AG04449 (cell line): ENCODE data around the gene NCF4.

Experiments used
- CTCF ChIA-PET: fragments of 350-600 bp; formaldehyde crosslinking; extraction: SDS; loops from one replicate; lab custom pipeline; 2021; ENCODE audit warnings: antibody characterized with exemption; lab: Yijun Ruan, JAX
- POLR2A ChIA-PET: fragments of 400-600, 350-600 bp; formaldehyde crosslinking; extraction: SDS; loops from one replicate; lab custom pipeline; 2020; ENCODE audit warnings: antibody characterized with exemption, inconsistent platforms; lab: Yijun Ruan, JAX
- DNase-seq: peaks from one replicate; pipeline ENCODE4 v3.0.0-alpha.2; 2010; ENCODE audit warnings: low read depth, low spot score
- H3K4me3 ChIP-seq: 2 replicates; pipeline ENCODE4 v1.5.1; 2011; ENCODE audit warnings: low read depth, mild to moderate bottlenecking, control low read depth, low read length
- TF ChIP-seq, protein P1 (sequence below): IDR thresholded peaks from one replicate; pipeline ENCODE4 v1.5.1; 2011; ENCODE audit warnings: mild to moderate bottlenecking, moderate library complexity, low read length, control low read depth, inconsistent platforms; ENCODE audit not compliant: insufficient read depth; ENCODE audit errors: missing control alignments

Gene NCF4

DNA sequence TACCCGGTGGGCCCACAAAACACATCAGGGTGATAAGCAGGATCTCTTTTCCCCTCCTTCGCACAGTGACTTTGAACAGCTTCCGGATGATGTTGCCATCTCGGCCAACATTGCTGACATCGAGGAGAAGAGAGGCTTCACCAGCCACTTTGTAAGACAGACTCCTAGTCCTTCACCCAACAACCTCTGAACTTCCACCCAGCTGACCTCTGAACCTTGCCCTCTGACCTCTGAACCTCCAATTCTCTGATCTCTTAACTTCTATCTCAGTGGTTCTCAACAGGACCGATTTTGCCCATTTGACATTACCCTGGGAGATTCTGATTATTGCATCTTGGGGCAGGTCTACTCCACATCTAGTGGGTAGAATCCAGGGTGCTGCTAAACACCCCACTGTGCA is 3.2 kb downstream of the NCF4 start:
- no peak for DNase-seq
- ChIA-PET POLR2A (no interaction called here), CTCF (interaction anchor here (0.7 to 3.5 kb wide), 4 partner anchors 7 to 404 kb away, joined by 3 to 48 read pairs (median 3); no protein-coding TSS in a partner anchor)
- no peak overlapping the region for H3K4me3 ChIP-seq
- TF ChIP-seq, protein P1, sequence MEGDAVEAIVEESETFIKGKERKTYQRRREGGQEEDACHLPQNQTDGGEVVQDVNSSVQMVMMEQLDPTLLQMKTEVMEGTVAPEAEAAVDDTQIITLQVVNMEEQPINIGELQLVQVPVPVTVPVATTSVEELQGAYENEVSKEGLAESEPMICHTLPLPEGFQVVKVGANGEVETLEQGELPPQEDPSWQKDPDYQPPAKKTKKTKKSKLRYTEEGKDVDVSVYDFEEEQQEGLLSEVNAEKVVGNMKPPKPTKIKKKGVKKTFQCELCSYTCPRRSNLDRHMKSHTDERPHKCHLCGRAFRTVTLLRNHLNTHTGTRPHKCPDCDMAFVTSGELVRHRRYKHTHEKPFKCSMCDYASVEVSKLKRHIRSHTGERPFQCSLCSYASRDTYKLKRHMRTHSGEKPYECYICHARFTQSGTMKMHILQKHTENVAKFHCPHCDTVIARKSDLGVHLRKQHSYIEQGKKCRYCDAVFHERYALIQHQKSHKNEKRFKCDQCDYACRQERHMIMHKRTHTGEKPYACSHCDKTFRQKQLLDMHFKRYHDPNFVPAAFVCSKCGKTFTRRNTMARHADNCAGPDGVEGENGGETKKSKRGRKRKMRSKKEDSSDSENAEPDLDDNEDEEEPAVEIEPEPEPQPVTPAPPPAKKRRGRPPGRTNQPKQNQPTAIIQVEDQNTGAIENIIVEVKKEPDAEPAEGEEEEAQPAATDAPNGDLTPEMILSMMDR: no peak

- DNase-seq: no peak
- ChIA-PET POLR2A (no interaction called here), CTCF (interaction anchor here (1.1 to 3.5 kb wide), 5 partner anchors 7 to 403 kb away, joined by 3 to 48 read pairs (median 4); no protein-coding TSS in a partner anchor)
- no peak overlapping the region for H3K4me3 ChIP-seq
- TF ChIP-seq, protein P1: no peak
These were observed 3.8 kb downstream of the NCF4 start for GRCh38 chr22:36864454-36865215.

GRCh38 chr22:36865346-36865745 is 4.5 kb downstream of the NCF4 start:
- no peak for DNase-seq
- TF ChIP-seq, protein P1: no peak
- ChIA-PET CTCF (interaction anchor here (1.5 to 3.5 kb wide), 3 partner anchors 8 to 13 kb away, joined by 4 to 48 read pairs (median 6); no protein-coding TSS in a partner anchor), POLR2A (no interaction called here)
- no peak overlapping the region for H3K4me3 ChIP-seq

GRCh38 chr22:36867695-36868094 is 6.9 kb downstream of the NCF4 start:
- no peak overlapping the region for H3K4me3 ChIP-seq
- POLR2A ChIA-PET: no interaction called here
- DNase-seq: no peak
- TF ChIP-seq, protein P1: no peak
- CTCF ChIA-PET: interaction anchor here (1.4 to 4.8 kb wide), 2 partner anchors 10 to 15 kb away, joined by 3 to 65 read pairs; no protein-coding TSS in a partner anchor

DNA sequence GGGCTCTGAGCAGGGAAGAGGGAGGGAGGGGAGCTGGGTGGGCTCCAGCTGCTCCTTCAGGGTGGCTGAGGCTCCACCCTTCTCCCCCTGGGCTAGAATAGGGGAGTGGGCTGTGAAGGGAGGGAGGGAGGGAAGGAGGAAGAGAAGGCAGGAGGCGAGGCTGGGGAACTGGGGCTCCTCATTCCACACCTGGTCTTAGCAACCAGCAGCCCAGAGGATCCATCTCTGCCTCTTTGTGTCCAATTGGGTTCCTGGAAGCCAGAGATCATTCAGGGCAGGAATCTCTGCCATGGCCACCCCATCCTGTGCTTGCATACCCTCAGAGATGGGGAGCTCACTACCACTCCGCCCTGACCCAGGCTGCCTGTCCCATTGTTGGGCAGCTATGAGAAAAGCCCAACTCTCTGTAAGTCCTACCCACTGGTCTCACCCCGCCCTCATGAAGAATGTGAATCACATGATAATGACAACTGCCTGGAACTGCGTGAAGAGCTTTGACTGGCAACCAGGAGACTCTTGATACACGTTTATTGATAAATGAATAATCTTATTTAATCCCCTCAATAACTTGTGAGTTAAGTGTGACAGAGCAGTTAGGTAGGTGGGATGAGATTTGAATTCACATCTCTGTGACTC is 7.9 kb downstream of the NCF4 start:
- TF ChIP-seq, protein P1: no peak
- CTCF ChIA-PET: interaction anchor here (1.1 to 4.8 kb wide), 4 partner anchors 11 to 109 kb away, joined by 3 to 65 read pairs (median 3); no protein-coding TSS in a partner anchor

DNA sequence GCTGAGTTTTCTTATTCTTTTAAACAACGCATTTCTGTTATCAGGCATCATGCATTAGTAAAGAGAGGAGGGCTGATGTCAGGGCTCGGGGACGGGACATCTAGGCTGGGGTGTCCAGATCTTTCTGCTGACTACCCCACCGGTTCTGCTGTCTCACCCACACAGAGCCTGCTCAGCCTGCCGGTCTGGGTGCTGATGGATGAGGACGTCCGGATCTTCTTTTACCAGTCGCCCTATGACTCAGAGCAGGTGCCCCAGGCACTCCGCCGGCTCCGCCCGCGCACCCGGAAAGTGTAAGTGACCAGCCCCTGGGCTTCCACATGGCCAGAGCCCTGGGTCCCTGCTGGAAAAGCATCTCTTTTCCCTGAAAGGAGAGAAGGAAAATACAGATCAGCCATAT is 9.4 kb downstream of the NCF4 start:
- no peak for DNase-seq
- H3K4me3 ChIP-seq: no peak overlapping the region
- TF ChIP-seq, protein P1: no peak
- ChIA-PET CTCF (interaction anchor here (1.0 to 4.8 kb wide), 4 partner anchors 13 to 323 kb away, joined by 3 to 65 read pairs (median 6); no protein-coding TSS in a partner anchor), POLR2A (no interaction called here)

More for the DNA sequence above, 7.9 kb downstream of the NCF4 start:
- no peak for DNase-seq
- no peak overlapping the region for H3K4me3 ChIP-seq
- POLR2A ChIA-PET: no interaction called here
